T-helper 17 cell (primary cell): Measurements from ENCODE around the gene CCL1. TPM values are rescaled to one million over a fixed set of nuclear protein-coding genes. Genes with fewer than 3 reads are reported as not detected.

Source experiments
- ATAC-seq: fragments of 150-1000 bp; cut with Tn5 transposase; 2 replicates; pipeline ENCODE4 v1.10.0; 2021; ENCODE audit warnings: mild to moderate bottlenecking, moderate library complexity
- DNase-seq, 3 donors: peaks; one replicate each; pipeline versions ENCODE4 v3.0.0 to v3.0.0-alpha.2; 2020 to 2021
- H3K9me3 ChIP-seq: one replicate; pipeline ENCODE4 v1.7.0; 2013; ENCODE audit warnings: low read length, mild to moderate bottlenecking; ENCODE audit not compliant: control insufficient read depth, poor library complexity, severe bottlenecking
- H3K27ac Mint-ChIP-seq: one replicate; pipeline ENCODE4 v1.8.0; 2022; ENCODE audit warnings: mild to moderate bottlenecking, moderate library complexity, mixed read lengths
- H3K27me3 Mint-ChIP-seq: one replicate; pipeline ENCODE4 v1.8.0; 2022; ENCODE audit warnings: mixed read lengths
- H3K36me3 Mint-ChIP-seq: one replicate; pipeline ENCODE4 v1.8.0; 2022; ENCODE audit warnings: low read depth, mixed read lengths
- H3K4me1 Mint-ChIP-seq: one replicate; pipeline ENCODE4 v1.8.0; 2022; ENCODE audit warnings: mild to moderate bottlenecking, mixed read lengths
- H3K4me3 Mint-ChIP-seq: one replicate; pipeline ENCODE4 v1.8.0; 2022; ENCODE audit warnings: mild to moderate bottlenecking, moderate library complexity, mixed read lengths
- total RNA-seq, 4 donors: library from RNA in 2 of 4; stranded (reverse) in 2 of 4; gene quantifications; one replicate each; pipeline ENCODE4 v1.2.3 and lab custom pipeline; 2022 to 2026

Gene CCL1
- total RNA-seq, 2 donors from 2014 or later, result not detected

- no peaks in the 10 kb centered on the region for H3K9me3 ChIP-seq
- Mint-ChIP-seq H3K27me3 (peaks cover 43% of the 10 kb centered on the region), H3K36me3 (no peaks in the 10 kb centered on the region), H3K27ac (no peak overlapping the region), H3K4me1 (peaks cover 6% of the 10 kb centered on the region), H3K4me3 (no peak overlapping the region)
- ATAC-seq (no peak), DNase-seq (no peak)
Measured at GRCh38 chr17:34391241-34391640, 28.2 kb upstream of the CCL1 start.

- H3K27me3 Mint-ChIP-seq, result peaks cover 49% of the 10 kb centered on the region
- H3K9me3 ChIP-seq, result no peaks in the 10 kb centered on the region
- no peaks in the 10 kb centered on the region for H3K36me3 Mint-ChIP-seq
- no peak for DNase-seq
- H3K4me1 Mint-ChIP-seq, result peaks cover 6% of the 10 kb centered on the region
- no peak for ATAC-seq
- no peak overlapping the region for H3K27ac Mint-ChIP-seq
- no peak overlapping the region for H3K4me3 Mint-ChIP-seq
Measured at GRCh38 chr17:34390649-34391048, 27.6 kb upstream of the CCL1 start.

GRCh38 chr17:34389126-34389750 lies 26.2 kb upstream of the CCL1 start:
- ATAC-seq (no peak), DNase-seq (no peak)
- H3K4me3 Mint-ChIP-seq, result no peak overlapping the region
- peaks cover 6% of the 10 kb centered on the region for H3K4me1 Mint-ChIP-seq
- H3K9me3 ChIP-seq, result no peaks in the 10 kb centered on the region
- H3K36me3 Mint-ChIP-seq, result no peaks in the 10 kb centered on the region
- no peak overlapping the region for H3K27ac Mint-ChIP-seq
- H3K27me3 Mint-ChIP-seq, result peaks cover 48% of the 10 kb centered on the region

DNA sequence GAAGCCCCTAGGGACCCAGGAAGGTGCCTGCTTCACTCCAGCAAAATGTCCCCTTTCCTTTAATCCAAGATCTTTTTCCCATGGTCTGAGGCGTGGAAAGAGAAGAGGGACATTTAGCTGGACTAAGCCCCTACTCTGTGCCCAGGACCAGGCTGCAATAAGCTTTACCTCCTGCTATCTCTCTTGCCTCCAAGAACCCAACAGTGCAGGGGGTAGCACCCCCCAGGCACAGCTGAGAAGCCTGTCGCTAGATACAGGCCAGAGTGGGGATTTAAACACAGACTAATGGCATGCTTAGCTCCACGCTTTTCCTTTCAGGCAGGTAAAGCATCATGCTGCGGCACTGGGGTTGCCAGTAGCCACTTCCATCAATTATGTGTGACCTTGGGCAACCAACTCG lies 24.5 kb upstream of the CCL1 start:
- peaks cover 8% of the 10 kb centered on the region for H3K4me1 Mint-ChIP-seq
- H3K36me3 Mint-ChIP-seq, result no peaks in the 10 kb centered on the region
- DNase-seq (no peak), ATAC-seq (no peak)
- peaks cover 56% of the 10 kb centered on the region for H3K27me3 Mint-ChIP-seq
- no peaks in the 10 kb centered on the region for H3K9me3 ChIP-seq
- H3K27ac Mint-ChIP-seq, result no peak overlapping the region
- no peak overlapping the region for H3K4me3 Mint-ChIP-seq

DNA sequence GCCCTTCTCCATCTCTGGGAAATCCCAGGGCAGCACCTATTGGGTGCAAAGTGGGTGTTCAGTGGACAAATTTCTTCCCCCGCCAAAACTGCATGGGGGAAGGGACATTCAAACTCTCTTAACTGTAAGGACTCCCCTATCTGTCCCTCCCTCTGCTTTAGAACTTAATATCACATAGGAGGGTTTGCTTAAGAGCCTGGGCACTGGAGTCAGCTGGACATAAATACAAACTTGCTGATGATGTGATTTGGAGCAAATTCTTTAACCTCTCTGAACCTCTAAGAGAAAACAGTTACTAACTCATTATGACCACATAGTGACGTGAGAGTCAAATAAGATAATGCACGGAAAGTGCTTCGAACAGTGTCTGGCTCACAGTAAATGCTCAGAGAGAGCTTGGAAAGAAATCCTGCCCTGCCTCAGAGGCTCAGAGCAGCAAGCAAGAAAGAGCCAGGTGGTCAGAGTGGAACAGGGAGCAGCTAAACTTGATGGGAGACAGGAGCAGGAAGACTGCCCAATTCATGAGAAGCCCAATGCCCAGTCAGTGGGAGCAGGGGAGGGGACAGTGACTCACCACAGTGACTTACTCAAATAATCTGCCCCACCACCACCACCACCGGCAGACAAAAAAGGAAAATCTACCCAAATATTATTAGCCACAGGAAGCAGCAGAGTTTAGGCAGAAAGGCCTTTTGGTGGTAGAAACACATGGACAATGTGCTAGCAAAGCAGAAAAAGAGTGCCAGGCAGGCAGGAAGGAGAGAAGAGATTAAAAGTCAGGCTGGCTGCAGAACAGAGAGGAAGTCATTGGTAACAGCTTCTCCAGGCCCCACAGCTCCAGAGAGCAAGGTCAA lies 23.9 kb upstream of the CCL1 start:
- H3K9me3 ChIP-seq, result no peaks in the 10 kb centered on the region
- H3K36me3 Mint-ChIP-seq, result no peaks in the 10 kb centered on the region
- H3K4me1 Mint-ChIP-seq, result peaks cover 8% of the 10 kb centered on the region
- H3K27me3 Mint-ChIP-seq, result peaks cover 59% of the 10 kb centered on the region
- ATAC-seq (no peak), DNase-seq (no peak)
- no peak overlapping the region for H3K4me3 Mint-ChIP-seq
- H3K27ac Mint-ChIP-seq, result no peak overlapping the region

- Mint-ChIP-seq H3K4me3 (no peak overlapping the region), H3K36me3 (no peaks in the 10 kb centered on the region), H3K4me1 (peaks cover 8% of the 10 kb centered on the region), H3K27ac (no peak overlapping the region), H3K27me3 (peaks cover 58% of the 10 kb centered on the region)
- DNase-seq, result no peak
- ATAC-seq, result no peak
- no peaks in the 10 kb centered on the region for H3K9me3 ChIP-seq
Measured at GRCh38 chr17:34386343-34386696, 23.3 kb upstream of the CCL1 start.

DNA sequence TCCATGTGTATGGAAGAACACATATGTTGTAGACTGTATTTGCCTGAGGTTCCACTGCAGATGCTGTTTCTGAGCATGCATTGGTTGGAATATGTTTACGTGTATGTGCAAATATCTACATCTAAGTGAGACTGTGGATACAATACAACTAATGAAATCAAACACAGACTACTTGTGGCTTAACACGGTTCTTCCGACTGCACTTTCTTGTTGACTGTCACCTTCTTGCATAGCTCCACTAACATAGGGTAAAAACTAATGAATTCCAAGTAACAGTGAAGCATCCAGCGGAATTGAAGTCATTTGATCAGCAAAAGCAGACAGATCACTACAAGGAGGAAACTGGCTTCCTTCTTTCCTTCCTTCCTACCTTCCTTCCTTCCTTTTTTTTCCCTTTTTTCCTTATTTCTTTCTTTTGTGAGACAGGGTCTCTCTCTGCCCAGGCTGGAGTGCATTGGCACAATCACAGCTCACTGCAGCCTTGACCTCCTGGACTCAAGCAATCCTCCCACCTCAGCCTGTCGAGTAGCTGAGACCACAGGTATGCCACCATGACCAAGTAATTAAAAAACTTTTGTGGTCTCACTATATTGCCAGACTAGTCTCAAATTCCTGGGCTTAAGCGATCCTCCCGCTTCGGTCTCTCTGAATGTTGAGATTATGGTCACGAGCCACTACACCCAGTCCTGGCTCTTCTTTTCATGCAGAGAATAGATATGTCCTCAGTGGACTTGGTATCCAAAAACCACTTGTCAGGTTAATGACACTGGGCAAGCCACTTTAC lies 22.0 kb upstream of the CCL1 start:
- no peak for DNase-seq
- no peaks in the 10 kb centered on the region for H3K36me3 Mint-ChIP-seq
- peaks cover 67% of the 10 kb centered on the region for H3K27me3 Mint-ChIP-seq
- no peak overlapping the region for H3K4me3 Mint-ChIP-seq
- peaks cover 8% of the 10 kb centered on the region for H3K4me1 Mint-ChIP-seq
- ATAC-seq, result no peak
- no peaks in the 10 kb centered on the region for H3K9me3 ChIP-seq
- H3K27ac Mint-ChIP-seq, result peak overlapping the region; percentile 60

GRCh38 chr17:34384271-34384670 lies 21.2 kb upstream of the CCL1 start:
- no peak overlapping the region for H3K4me3 Mint-ChIP-seq
- ATAC-seq, result no peak
- peaks cover 7% of the 10 kb centered on the region for H3K4me1 Mint-ChIP-seq
- no peak for DNase-seq
- H3K36me3 Mint-ChIP-seq, result no peaks in the 10 kb centered on the region
- H3K9me3 ChIP-seq, result no peaks in the 10 kb centered on the region
- H3K27ac Mint-ChIP-seq, result no peak overlapping the region
- H3K27me3 Mint-ChIP-seq, result peaks cover 73% of the 10 kb centered on the region

GRCh38 chr17:34383216-34383615 lies 20.2 kb upstream of the CCL1 start:
- peaks cover 2% of the 10 kb centered on the region for H3K4me1 Mint-ChIP-seq
- no peaks in the 10 kb centered on the region for H3K9me3 ChIP-seq
- H3K4me3 Mint-ChIP-seq, result no peak overlapping the region
- no peak for DNase-seq
- no peak overlapping the region for H3K27ac Mint-ChIP-seq
- H3K27me3 Mint-ChIP-seq, result peaks cover 69% of the 10 kb centered on the region
- H3K36me3 Mint-ChIP-seq, result no peaks in the 10 kb centered on the region
- ATAC-seq, result no peak

- Mint-ChIP-seq H3K4me3 (no peak overlapping the region), H3K36me3 (no peaks in the 10 kb centered on the region), H3K4me1 (peaks cover 2% of the 10 kb centered on the region), H3K27ac (no peak overlapping the region), H3K27me3 (peaks cover 69% of the 10 kb centered on the region)
- ATAC-seq (no peak), DNase-seq (no peak)
- H3K9me3 ChIP-seq, result no peaks in the 10 kb centered on the region
Measured at GRCh38 chr17:34382621-34383124, 19.6 kb upstream of the CCL1 start.

- Mint-ChIP-seq H3K36me3 (peaks cover 3% of the 10 kb centered on the region), H3K27ac (no peak overlapping the region), H3K4me1 (peaks cover 4% of the 10 kb centered on the region), H3K4me3 (no peak overlapping the region), H3K27me3 (peaks cover 64% of the 10 kb centered on the region)
- H3K9me3 ChIP-seq, result no peaks in the 10 kb centered on the region
- ATAC-seq (no peak), DNase-seq (no peak)
Measured at GRCh38 chr17:34379868-34380267, 16.8 kb upstream of the CCL1 start.

GRCh38 chr17:34378664-34379101 lies 15.7 kb upstream of the CCL1 start:
- H3K4me1 Mint-ChIP-seq, result peaks cover 6% of the 10 kb centered on the region
- H3K9me3 ChIP-seq, result no peaks in the 10 kb centered on the region
- H3K27ac Mint-ChIP-seq, result no peak overlapping the region
- ATAC-seq (no peak), DNase-seq (no peak)
- H3K36me3 Mint-ChIP-seq, result peaks cover 5% of the 10 kb centered on the region
- H3K4me3 Mint-ChIP-seq, result peak overlapping the region; percentile 39
- peaks cover 67% of the 10 kb centered on the region for H3K27me3 Mint-ChIP-seq
